ENCODE measurements around the gene SETBP1.
A peak's percentile ranks its signal among the peaks of the same experiment; 100 is the strongest.

SETBP1 gene

DNA sequence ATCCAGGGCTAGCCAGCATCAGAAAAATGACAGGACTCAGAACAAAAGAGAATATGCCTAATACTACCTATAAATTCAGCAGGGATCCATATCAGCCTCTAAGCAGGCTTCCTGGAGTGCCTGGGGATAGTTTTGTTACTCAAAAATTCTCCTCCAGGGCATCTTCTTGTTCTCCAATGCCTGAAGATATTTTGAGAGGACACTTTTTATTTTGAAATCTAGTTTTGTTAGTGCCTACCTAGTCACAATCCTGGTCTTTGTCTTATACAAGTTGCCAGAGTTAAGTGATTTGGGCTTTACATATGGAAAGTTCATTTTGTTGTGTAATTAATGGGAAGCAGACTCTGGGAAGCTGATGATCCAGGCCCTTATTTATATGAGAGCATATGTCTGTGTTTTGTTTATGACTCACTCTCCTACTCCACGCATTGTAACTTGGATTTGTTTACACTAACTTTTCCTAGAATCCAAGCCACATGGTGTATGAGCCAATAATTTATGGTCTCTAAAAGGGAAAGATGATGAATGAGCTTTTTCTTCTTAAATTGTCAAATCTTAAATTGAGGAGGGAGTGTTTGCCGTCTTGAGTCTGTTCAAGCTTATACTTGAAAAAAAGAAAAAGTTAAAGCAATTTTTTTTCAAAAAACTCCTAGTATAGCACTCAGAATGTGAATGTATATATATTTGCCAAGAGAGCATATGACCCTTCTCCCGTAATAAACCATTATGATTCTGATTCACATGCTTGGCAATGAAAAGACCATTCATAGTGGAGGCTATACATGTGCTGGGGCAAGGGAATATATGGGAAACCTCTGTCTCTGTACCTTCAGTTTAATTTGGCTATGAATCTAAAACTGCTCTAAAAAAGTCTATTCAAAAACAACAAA lies 370.3 kb downstream of the SETBP1 start (continued):
- TF ChIP-seq, protein P1, sequence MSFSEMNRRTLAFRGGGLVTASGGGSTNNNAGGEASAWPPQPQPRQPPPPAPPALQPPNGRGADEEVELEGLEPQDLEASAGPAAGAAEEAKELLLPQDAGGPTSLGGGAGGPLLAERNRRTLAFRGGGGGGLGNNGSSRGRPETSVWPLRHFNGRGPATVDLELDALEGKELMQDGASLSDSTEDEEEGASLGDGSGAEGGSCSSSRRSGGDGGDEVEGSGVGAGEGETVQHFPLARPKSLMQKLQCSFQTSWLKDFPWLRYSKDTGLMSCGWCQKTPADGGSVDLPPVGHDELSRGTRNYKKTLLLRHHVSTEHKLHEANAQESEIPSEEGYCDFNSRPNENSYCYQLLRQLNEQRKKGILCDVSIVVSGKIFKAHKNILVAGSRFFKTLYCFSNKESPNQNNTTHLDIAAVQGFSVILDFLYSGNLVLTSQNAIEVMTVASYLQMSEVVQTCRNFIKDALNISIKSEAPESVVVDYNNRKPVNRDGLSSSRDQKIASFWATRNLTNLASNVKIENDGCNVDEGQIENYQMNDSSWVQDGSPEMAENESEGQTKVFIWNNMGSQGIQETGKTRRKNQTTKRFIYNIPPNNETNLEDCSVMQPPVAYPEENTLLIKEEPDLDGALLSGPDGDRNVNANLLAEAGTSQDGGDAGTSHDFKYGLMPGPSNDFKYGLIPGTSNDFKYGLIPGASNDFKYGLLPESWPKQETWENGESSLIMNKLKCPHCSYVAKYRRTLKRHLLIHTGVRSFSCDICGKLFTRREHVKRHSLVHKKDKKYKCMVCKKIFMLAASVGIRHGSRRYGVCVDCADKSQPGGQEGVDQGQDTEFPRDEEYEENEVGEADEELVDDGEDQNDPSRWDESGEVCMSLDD (tag by site-specific recombination; IDR thresholded peaks at IDR 0.05): no peak
- no peak for TF ChIP-seq ZNF37A (tag by site-specific recombination; IDR thresholded peaks at IDR 0.05)
- TF ChIP-seq, protein P2, sequence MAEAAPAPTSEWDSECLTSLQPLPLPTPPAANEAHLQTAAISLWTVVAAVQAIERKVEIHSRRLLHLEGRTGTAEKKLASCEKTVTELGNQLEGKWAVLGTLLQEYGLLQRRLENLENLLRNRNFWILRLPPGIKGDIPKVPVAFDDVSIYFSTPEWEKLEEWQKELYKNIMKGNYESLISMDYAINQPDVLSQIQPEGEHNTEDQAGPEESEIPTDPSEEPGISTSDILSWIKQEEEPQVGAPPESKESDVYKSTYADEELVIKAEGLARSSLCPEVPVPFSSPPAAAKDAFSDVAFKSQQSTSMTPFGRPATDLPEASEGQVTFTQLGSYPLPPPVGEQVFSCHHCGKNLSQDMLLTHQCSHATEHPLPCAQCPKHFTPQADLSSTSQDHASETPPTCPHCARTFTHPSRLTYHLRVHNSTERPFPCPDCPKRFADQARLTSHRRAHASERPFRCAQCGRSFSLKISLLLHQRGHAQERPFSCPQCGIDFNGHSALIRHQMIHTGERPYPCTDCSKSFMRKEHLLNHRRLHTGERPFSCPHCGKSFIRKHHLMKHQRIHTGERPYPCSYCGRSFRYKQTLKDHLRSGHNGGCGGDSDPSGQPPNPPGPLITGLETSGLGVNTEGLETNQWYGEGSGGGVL (tag by site-specific recombination; IDR thresholded peaks at IDR 0.05): peak; percentile 58
- TF ChIP-seq ZNF426 (tag by site-specific recombination; IDR thresholded peaks at IDR 0.05): no peak
- TF ChIP-seq EGR2 (tag by site-specific recombination; IDR thresholded peaks at IDR 0.05; ENCODE audit: low read depth): no peak
- no peak for TF ChIP-seq ZSCAN30 (tag by site-specific recombination; IDR thresholded peaks at IDR 0.05)
- TF ChIP-seq, protein P3, sequence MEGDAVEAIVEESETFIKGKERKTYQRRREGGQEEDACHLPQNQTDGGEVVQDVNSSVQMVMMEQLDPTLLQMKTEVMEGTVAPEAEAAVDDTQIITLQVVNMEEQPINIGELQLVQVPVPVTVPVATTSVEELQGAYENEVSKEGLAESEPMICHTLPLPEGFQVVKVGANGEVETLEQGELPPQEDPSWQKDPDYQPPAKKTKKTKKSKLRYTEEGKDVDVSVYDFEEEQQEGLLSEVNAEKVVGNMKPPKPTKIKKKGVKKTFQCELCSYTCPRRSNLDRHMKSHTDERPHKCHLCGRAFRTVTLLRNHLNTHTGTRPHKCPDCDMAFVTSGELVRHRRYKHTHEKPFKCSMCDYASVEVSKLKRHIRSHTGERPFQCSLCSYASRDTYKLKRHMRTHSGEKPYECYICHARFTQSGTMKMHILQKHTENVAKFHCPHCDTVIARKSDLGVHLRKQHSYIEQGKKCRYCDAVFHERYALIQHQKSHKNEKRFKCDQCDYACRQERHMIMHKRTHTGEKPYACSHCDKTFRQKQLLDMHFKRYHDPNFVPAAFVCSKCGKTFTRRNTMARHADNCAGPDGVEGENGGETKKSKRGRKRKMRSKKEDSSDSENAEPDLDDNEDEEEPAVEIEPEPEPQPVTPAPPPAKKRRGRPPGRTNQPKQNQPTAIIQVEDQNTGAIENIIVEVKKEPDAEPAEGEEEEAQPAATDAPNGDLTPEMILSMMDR (tag by site-specific recombination; IDR thresholded peaks at IDR 0.05): no peak
- TF ChIP-seq ZFHX2 (tag by site-specific recombination; conservative IDR thresholded peaks at IDR 0.05): no peak
- TF ChIP-seq ZNF174 (tag by site-specific recombination; IDR thresholded peaks at IDR 0.05): no peak
- TF ChIP-seq, protein P4, sequence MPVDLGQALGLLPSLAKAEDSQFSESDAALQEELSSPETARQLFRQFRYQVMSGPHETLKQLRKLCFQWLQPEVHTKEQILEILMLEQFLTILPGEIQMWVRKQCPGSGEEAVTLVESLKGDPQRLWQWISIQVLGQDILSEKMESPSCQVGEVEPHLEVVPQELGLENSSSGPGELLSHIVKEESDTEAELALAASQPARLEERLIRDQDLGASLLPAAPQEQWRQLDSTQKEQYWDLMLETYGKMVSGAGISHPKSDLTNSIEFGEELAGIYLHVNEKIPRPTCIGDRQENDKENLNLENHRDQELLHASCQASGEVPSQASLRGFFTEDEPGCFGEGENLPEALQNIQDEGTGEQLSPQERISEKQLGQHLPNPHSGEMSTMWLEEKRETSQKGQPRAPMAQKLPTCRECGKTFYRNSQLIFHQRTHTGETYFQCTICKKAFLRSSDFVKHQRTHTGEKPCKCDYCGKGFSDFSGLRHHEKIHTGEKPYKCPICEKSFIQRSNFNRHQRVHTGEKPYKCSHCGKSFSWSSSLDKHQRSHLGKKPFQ (tag by site-specific recombination; IDR thresholded peaks at IDR 0.05): no peak
- TF ChIP-seq, protein P5, sequence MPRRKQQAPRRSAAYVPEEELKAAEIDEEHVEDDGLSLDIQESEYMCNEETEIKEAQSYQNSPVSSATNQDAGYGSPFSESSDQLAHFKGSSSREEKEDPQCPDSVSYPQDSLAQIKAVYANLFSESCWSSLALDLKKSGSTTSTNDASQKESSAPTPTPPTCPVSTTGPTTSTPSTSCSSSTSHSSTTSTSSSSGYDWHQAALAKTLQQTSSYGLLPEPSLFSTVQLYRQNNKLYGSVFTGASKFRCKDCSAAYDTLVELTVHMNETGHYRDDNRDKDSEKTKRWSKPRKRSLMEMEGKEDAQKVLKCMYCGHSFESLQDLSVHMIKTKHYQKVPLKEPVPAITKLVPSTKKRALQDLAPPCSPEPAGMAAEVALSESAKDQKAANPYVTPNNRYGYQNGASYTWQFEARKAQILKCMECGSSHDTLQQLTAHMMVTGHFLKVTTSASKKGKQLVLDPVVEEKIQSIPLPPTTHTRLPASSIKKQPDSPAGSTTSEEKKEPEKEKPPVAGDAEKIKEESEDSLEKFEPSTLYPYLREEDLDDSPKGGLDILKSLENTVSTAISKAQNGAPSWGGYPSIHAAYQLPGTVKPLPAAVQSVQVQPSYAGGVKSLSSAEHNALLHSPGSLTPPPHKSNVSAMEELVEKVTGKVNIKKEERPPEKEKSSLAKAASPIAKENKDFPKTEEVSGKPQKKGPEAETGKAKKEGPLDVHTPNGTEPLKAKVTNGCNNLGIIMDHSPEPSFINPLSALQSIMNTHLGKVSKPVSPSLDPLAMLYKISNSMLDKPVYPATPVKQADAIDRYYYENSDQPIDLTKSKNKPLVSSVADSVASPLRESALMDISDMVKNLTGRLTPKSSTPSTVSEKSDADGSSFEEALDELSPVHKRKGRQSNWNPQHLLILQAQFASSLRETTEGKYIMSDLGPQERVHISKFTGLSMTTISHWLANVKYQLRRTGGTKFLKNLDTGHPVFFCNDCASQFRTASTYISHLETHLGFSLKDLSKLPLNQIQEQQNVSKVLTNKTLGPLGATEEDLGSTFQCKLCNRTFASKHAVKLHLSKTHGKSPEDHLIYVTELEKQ (tag by site-specific recombination; IDR thresholded peaks at IDR 0.05; ENCODE audit: borderline replicate concordance): peak; percentile 80; the same call in 1 of the 2 replicates
- peak; percentile 73; the same call in 1 of the 2 replicates for TF ChIP-seq ZNF24 (tag by site-specific recombination; IDR thresholded peaks at IDR 0.05)
- no peak for TF ChIP-seq ZNF837 (tag by site-specific recombination; IDR thresholded peaks at IDR 0.05)
- TF ChIP-seq ZNF776 (tag by site-specific recombination; IDR thresholded peaks at IDR 0.05; ENCODE audit: borderline replicate concordance): no peak
- peak; percentile 79 for TF ChIP-seq OSR2 (tag by site-specific recombination; IDR thresholded peaks at IDR 0.05)
- no peak for TF ChIP-seq ZNF549 (tag by site-specific recombination; IDR thresholded peaks at IDR 0.05)
- TF ChIP-seq ZNF626 (tag by site-specific recombination; IDR thresholded peaks at IDR 0.05): no peak
- TF ChIP-seq SP2 (tag by site-specific recombination; IDR thresholded peaks at IDR 0.05): peak; percentile 17; the same call in 1 of the 2 replicates
- no peak for TF ChIP-seq ZNF274 (IDR thresholded peaks at IDR 0.05; ENCODE audit: low read length)
- TF ChIP-seq ZNF274 (tag by site-specific recombination; IDR thresholded peaks at IDR 0.05; ENCODE audit: borderline replicate concordance): no peak
- TF ChIP-seq ZNF610 (tag by site-specific recombination; IDR thresholded peaks at IDR 0.05; ENCODE audit: borderline replicate concordance): no peak
- no peak for TF ChIP-seq ZNF416 (tag by site-specific recombination; IDR thresholded peaks at IDR 0.05)
- TF ChIP-seq, protein P6, sequence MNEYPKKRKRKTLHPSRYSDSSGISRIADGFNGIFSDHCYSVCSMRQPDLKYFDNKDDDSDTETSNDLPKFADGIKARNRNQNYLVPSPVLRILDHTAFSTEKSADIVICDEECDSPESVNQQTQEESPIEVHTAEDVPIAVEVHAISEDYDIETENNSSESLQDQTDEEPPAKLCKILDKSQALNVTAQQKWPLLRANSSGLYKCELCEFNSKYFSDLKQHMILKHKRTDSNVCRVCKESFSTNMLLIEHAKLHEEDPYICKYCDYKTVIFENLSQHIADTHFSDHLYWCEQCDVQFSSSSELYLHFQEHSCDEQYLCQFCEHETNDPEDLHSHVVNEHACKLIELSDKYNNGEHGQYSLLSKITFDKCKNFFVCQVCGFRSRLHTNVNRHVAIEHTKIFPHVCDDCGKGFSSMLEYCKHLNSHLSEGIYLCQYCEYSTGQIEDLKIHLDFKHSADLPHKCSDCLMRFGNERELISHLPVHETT (tag by site-specific recombination; IDR thresholded peaks at IDR 0.05): peak; percentile 64; the same call in 1 of the 2 replicates
- TF ChIP-seq ZNF747 (tag by site-specific recombination; IDR thresholded peaks at IDR 0.05): no peak
- TF ChIP-seq BCL11A (tag by site-specific recombination; IDR thresholded peaks at IDR 0.05; ENCODE audit: low read depth): no peak
- no peak for TF ChIP-seq ZNF521 (tag by site-specific recombination; IDR thresholded peaks at IDR 0.05)
